ENCODE results near the gene PRSS22. TPM values are rescaled to one million over a fixed set of nuclear protein-coding genes. Genes with fewer than 3 reads are reported as not detected.

Gene PRSS22
- polyA plus RNA-seq, 1 donor (not counting 4 experiments of a cell fraction or from before 2014, with no cell fraction given) = 2.2 TPM

GRCh38 chr16:2831203-2831602, 26.8 kb downstream of the PRSS22 start:
- H2AFZ ChIP-seq (ENCODE audit: control insufficient read depth, low read length) = no peak overlapping the region
- TF ChIP-seq CTCF (optimal IDR thresholded peaks at IDR 0.05 in 1 of 3, IDR thresholded peaks at IDR 0.05 in 1 of 3, conservative IDR thresholded peaks at IDR 0.05 in 1 of 3; ENCODE audit: extremely low read depth in 1 of 3, insufficient read depth in 2 of 3, low read length in 3 of 3) = no peak
- TF ChIP-seq EZH2 (IDR thresholded peaks at IDR 0.05; ENCODE audit: low read length) = no peak
- H3K9me1 ChIP-seq (ENCODE audit: control insufficient read depth, extremely low read depth, insufficient read depth, low read length) = no peaks in the 10 kb centered on the region
- peaks cover 57% of the 10 kb centered on the region for H3K27me3 ChIP-seq (ENCODE audit: control insufficient read depth, extremely low read depth, insufficient read depth, low read length)
- no peaks in the 10 kb centered on the region for H3K9me3 ChIP-seq (ENCODE audit: control insufficient read depth, low read depth, low read length)
- no peak overlapping the region for H3K4me3 ChIP-seq (ENCODE audit: control insufficient read depth in 2 of 3, extremely low read depth in 1 of 3, insufficient read depth in 2 of 3, low read depth in 1 of 3, low read length in 3 of 3)
- dilution Hi-C loops (cut with MboI; ENCODE audit: extremely low pct_ligation_motif_present, low sequenced_read_pairs) = no loop called here
- no peaks in the 10 kb centered on the region for H4K20me1 ChIP-seq (ENCODE audit: control insufficient read depth, extremely low read depth, insufficient read depth, low read length)
- H3K79me2 ChIP-seq (ENCODE audit: control insufficient read depth, insufficient read depth, low read length) = no peaks in the 10 kb centered on the region
- H3K4me2 ChIP-seq (ENCODE audit: control insufficient read depth, extremely low read depth, insufficient read depth, low read depth, low read length) = no peak overlapping the region
- FAIRE-seq (no peak), DNase-seq (ENCODE audit: low read depth, low spot score) (no peak)
- no peaks in the 10 kb centered on the region for H3K36me3 ChIP-seq (ENCODE audit: control insufficient read depth in 2 of 2, extremely low read depth in 1 of 2, insufficient read depth in 2 of 2, low read length in 2 of 2)
- H3K9ac ChIP-seq (ENCODE audit: control insufficient read depth, extremely low read depth, insufficient read depth, low read length) = no peak overlapping the region
- no peak overlapping the region for H3K27ac ChIP-seq (ENCODE audit: control insufficient read depth, insufficient read depth, low read length)
- H3K4me1 ChIP-seq (ENCODE audit: control insufficient read depth, extremely low read depth, insufficient read depth, low read length) = peaks cover 23% of the 10 kb centered on the region

GRCh38 chr16:2830355-2830695, 27.6 kb downstream of the PRSS22 start:
- Histone ChIP-seq H3K9ac (ENCODE audit: control insufficient read depth, extremely low read depth, insufficient read depth, low read length) (no peak overlapping the region), H3K4me1 (ENCODE audit: control insufficient read depth, extremely low read depth, insufficient read depth, low read length) (peaks cover 15% of the 10 kb centered on the region), H3K79me2 (ENCODE audit: control insufficient read depth, insufficient read depth, low read length) (no peaks in the 10 kb centered on the region), H3K9me1 (ENCODE audit: control insufficient read depth, extremely low read depth, insufficient read depth, low read length) (no peaks in the 10 kb centered on the region), H3K4me2 (ENCODE audit: control insufficient read depth, extremely low read depth, insufficient read depth, low read depth, low read length) (peak overlapping the region; percentile 45), H3K9me3 (ENCODE audit: control insufficient read depth, low read depth, low read length) (no peaks in the 10 kb centered on the region), H3K27ac (ENCODE audit: control insufficient read depth, insufficient read depth, low read length) (no peak overlapping the region), H3K4me3 (ENCODE audit: control insufficient read depth in 2 of 3, extremely low read depth in 1 of 3, insufficient read depth in 2 of 3, low read depth in 1 of 3, low read length in 3 of 3) (no peak overlapping the region), H2AFZ (ENCODE audit: control insufficient read depth, low read length) (peak overlapping the region; percentile 13), H3K27me3 (ENCODE audit: control insufficient read depth, extremely low read depth, insufficient read depth, low read length) (peaks cover 66% of the 10 kb centered on the region), H4K20me1 (ENCODE audit: control insufficient read depth, extremely low read depth, insufficient read depth, low read length) (no peaks in the 10 kb centered on the region), H3K36me3 (ENCODE audit: control insufficient read depth in 2 of 2, extremely low read depth in 1 of 2, insufficient read depth in 2 of 2, low read length in 2 of 2) (no peaks in the 10 kb centered on the region)
- FAIRE-seq (no peak), DNase-seq (ENCODE audit: low read depth, low spot score) (no peak)
- dilution Hi-C loops (cut with MboI; ENCODE audit: extremely low pct_ligation_motif_present, low sequenced_read_pairs) = no loop called here
- TF ChIP-seq EZH2 (IDR thresholded peaks at IDR 0.05; ENCODE audit: low read length) (no peak), CTCF (optimal IDR thresholded peaks at IDR 0.05 in 1 of 3, IDR thresholded peaks at IDR 0.05 in 1 of 3, conservative IDR thresholded peaks at IDR 0.05 in 1 of 3; ENCODE audit: extremely low read depth in 1 of 3, insufficient read depth in 2 of 3, low read length in 3 of 3) (no peak)
